ENCODE data around the gene OSCP1. TPM values are rescaled to one million over a fixed set of nuclear protein-coding genes. Genes with fewer than 3 reads are reported as not detected.

Gene OSCP1
- polyA plus RNA-seq, 1 donor (not counting 4 experiments of a cell fraction or from before 2014, with no cell fraction given), result 9.5 TPM

GRCh38 chr1:36481771-36482723 lies 31.8 kb upstream of the OSCP1 start:
- FAIRE-seq (no peak), DNase-seq (ENCODE audit: low read depth, low spot score) (no peak)
- Histone ChIP-seq H3K27me3 (ENCODE audit: control insufficient read depth, extremely low read depth, insufficient read depth, low read length) (peaks cover 5% of the 10 kb centered on the region), H3K27ac (ENCODE audit: control insufficient read depth, insufficient read depth, low read length) (no peak overlapping the region), H3K4me1 (ENCODE audit: control insufficient read depth, extremely low read depth, insufficient read depth, low read length) (no peaks in the 10 kb centered on the region), H3K36me3 (ENCODE audit: control insufficient read depth in 2 of 2, extremely low read depth in 1 of 2, insufficient read depth in 2 of 2, low read length in 2 of 2) (no peaks in the 10 kb centered on the region), H3K9me1 (ENCODE audit: control insufficient read depth, extremely low read depth, insufficient read depth, low read length) (no peaks in the 10 kb centered on the region), H3K4me3 (ENCODE audit: control insufficient read depth in 2 of 3, extremely low read depth in 1 of 3, insufficient read depth in 2 of 3, low read depth in 1 of 3, low read length in 3 of 3) (no peak overlapping the region), H3K9me3 (ENCODE audit: control insufficient read depth, low read depth, low read length) (no peaks in the 10 kb centered on the region), H4K20me1 (ENCODE audit: control insufficient read depth, extremely low read depth, insufficient read depth, low read length) (no peaks in the 10 kb centered on the region), H3K9ac (ENCODE audit: control insufficient read depth, extremely low read depth, insufficient read depth, low read length) (no peak overlapping the region), H3K79me2 (ENCODE audit: control insufficient read depth, insufficient read depth, low read length) (no peaks in the 10 kb centered on the region), H3K4me2 (ENCODE audit: control insufficient read depth, extremely low read depth, insufficient read depth, low read depth, low read length) (no peak overlapping the region), H2AFZ (ENCODE audit: control insufficient read depth, low read length) (no peak overlapping the region)
- TF ChIP-seq CTCF (optimal IDR thresholded peaks at IDR 0.05 in 1 of 3, IDR thresholded peaks at IDR 0.05 in 1 of 3, conservative IDR thresholded peaks at IDR 0.05 in 1 of 3; ENCODE audit: extremely low read depth in 1 of 3, insufficient read depth in 2 of 3, low read length in 3 of 3), result no peak
- TF ChIP-seq EZH2 (IDR thresholded peaks at IDR 0.05; ENCODE audit: low read length), result no peak
- dilution Hi-C loops (cut with MboI; ENCODE audit: extremely low pct_ligation_motif_present, low sequenced_read_pairs), result no loop called here

GRCh38 chr1:36481091-36481490 lies 30.8 kb upstream of the OSCP1 start:
- Histone ChIP-seq H3K27me3 (ENCODE audit: control insufficient read depth, extremely low read depth, insufficient read depth, low read length) (peaks cover 5% of the 10 kb centered on the region), H2AFZ (ENCODE audit: control insufficient read depth, low read length) (no peak overlapping the region), H3K9me3 (ENCODE audit: control insufficient read depth, low read depth, low read length) (no peaks in the 10 kb centered on the region), H3K4me1 (ENCODE audit: control insufficient read depth, extremely low read depth, insufficient read depth, low read length) (no peaks in the 10 kb centered on the region), H3K4me3 (ENCODE audit: control insufficient read depth in 2 of 3, extremely low read depth in 1 of 3, insufficient read depth in 2 of 3, low read depth in 1 of 3, low read length in 3 of 3) (no peak overlapping the region), H3K27ac (ENCODE audit: control insufficient read depth, insufficient read depth, low read length) (no peak overlapping the region), H3K4me2 (ENCODE audit: control insufficient read depth, extremely low read depth, insufficient read depth, low read depth, low read length) (no peak overlapping the region), H4K20me1 (ENCODE audit: control insufficient read depth, extremely low read depth, insufficient read depth, low read length) (no peaks in the 10 kb centered on the region), H3K79me2 (ENCODE audit: control insufficient read depth, insufficient read depth, low read length) (no peaks in the 10 kb centered on the region), H3K9ac (ENCODE audit: control insufficient read depth, extremely low read depth, insufficient read depth, low read length) (no peak overlapping the region), H3K36me3 (ENCODE audit: control insufficient read depth in 2 of 2, extremely low read depth in 1 of 2, insufficient read depth in 2 of 2, low read length in 2 of 2) (no peaks in the 10 kb centered on the region), H3K9me1 (ENCODE audit: control insufficient read depth, extremely low read depth, insufficient read depth, low read length) (no peaks in the 10 kb centered on the region)
- dilution Hi-C loops (cut with MboI; ENCODE audit: extremely low pct_ligation_motif_present, low sequenced_read_pairs), result no loop called here
- TF ChIP-seq EZH2 (IDR thresholded peaks at IDR 0.05; ENCODE audit: low read length) (no peak), CTCF (optimal IDR thresholded peaks at IDR 0.05 in 1 of 3, IDR thresholded peaks at IDR 0.05 in 1 of 3, conservative IDR thresholded peaks at IDR 0.05 in 1 of 3; ENCODE audit: extremely low read depth in 1 of 3, insufficient read depth in 2 of 3, low read length in 3 of 3) (no peak)
- no peak for FAIRE-seq
- no peak for DNase-seq (ENCODE audit: low read depth, low spot score)
